ENCODE data around the gene DUXA. TPM values are rescaled to one million over a fixed set of nuclear protein-coding genes. Genes with fewer than 3 reads are reported as not detected.

DUXA gene
- total RNA-seq, 1 experiment from 2014 or later = not detected

Small RNAs within 50 kb of the gene (small RNA-seq; reads per million reads assigned to genes)
- not detected for gene AC025588.3

Other genes starting within 250 kb of the DUXA start
- not detected in 2 replicates for gene USP29, start 47.5 kb downstream of the DUXA start, total RNA-seq (2014; rRNA removed; shearing (Covaris generic); ENCODE audit: low replicate concordance)
- not detected in 2 replicates for gene ZIM3, start 22.3 kb downstream of the DUXA start, total RNA-seq (2014; rRNA removed; shearing (Covaris generic); ENCODE audit: low replicate concordance)
- 30.0 and 81.8 TPM in 2 replicates for gene ZNF264, start 24.0 kb upstream of the DUXA start, total RNA-seq (2014; rRNA removed; shearing (Covaris generic); ENCODE audit: low replicate concordance)
- gene AURKC, start 63.5 kb upstream of the DUXA start, total RNA-seq (2014; rRNA removed; shearing (Covaris generic); ENCODE audit: low replicate concordance) = 2.8 and 6.1 TPM in 2 replicates
- 20.5 and 23.6 TPM in 2 replicates for gene ZNF805, start 73.1 kb upstream of the DUXA start, total RNA-seq (2014; rRNA removed; shearing (Covaris generic); ENCODE audit: low replicate concordance)
- 95.1 and 113 TPM in 2 replicates for gene ZNF460, start 113.0 kb upstream of the DUXA start, total RNA-seq (2014; rRNA removed; shearing (Covaris generic); ENCODE audit: low replicate concordance)
- gene ZNF543, start 153.0 kb upstream of the DUXA start, total RNA-seq (2014; rRNA removed; shearing (Covaris generic); ENCODE audit: low replicate concordance) = 19.8 and 21.6 TPM in 2 replicates
- gene ZNF304, start 183.8 kb upstream of the DUXA start, total RNA-seq (2014; rRNA removed; shearing (Covaris generic); ENCODE audit: low replicate concordance) = 6.9 and 10.0 TPM in 2 replicates
- gene TRAPPC2B, start 196.1 kb upstream of the DUXA start, total RNA-seq (2014; rRNA removed; shearing (Covaris generic); ENCODE audit: low replicate concordance) = 19.5 and 30.0 TPM in 2 replicates
- 3.1 and 6.5 TPM in 2 replicates for gene ZNF547, start 196.1 kb upstream of the DUXA start, total RNA-seq (2014; rRNA removed; shearing (Covaris generic); ENCODE audit: low replicate concordance)
- 37.3 and 40.4 TPM in 2 replicates for gene ZNF548, start 222.4 kb upstream of the DUXA start, total RNA-seq (2014; rRNA removed; shearing (Covaris generic); ENCODE audit: low replicate concordance)
- gene ZNF17, start 243.7 kb upstream of the DUXA start, total RNA-seq (2014; rRNA removed; shearing (Covaris generic); ENCODE audit: low replicate concordance) = 17.0 and 19.2 TPM in 2 replicates